Ovary (tissue), 9 donors: ENCODE results near the gene YKT6. TPM values are rescaled to one million over a fixed set of nuclear protein-coding genes. Genes with fewer than 3 reads are reported as not detected.

Source experiments
- DNase-seq, 5 donors: peaks; one replicate each; pipeline ENCODE4 v3.0.0-alpha.2; 2019 to 2020
- H3K27ac ChIP-seq, 2 donors: fragments of 200-600 bp; one replicate each; pipeline versions ENCODE4 v1.5.1 to v1.8.0; 2019 to 2022
- H3K27me3 ChIP-seq: fragments of 200-600 bp; one replicate; pipeline ENCODE4 v1.8.0; 2022
- H3K36me3 ChIP-seq: fragments of 200-600 bp; sonication (generic); one replicate; pipeline ENCODE4 v1.5.1; 2019
- H3K4me1 ChIP-seq: one replicate; pipeline ENCODE4 v1.8.1; 2013; ENCODE audit warnings: mild to moderate bottlenecking, moderate library complexity; ENCODE audit not compliant: insufficient read depth
- H3K4me3 ChIP-seq: fragments of 200-600 bp; sonication (generic); one replicate; pipeline ENCODE4 v1.5.1; 2017
- H3K9me3 ChIP-seq, 2 donors: fragments of 200-600 bp in 1 of 2; sonication (generic) in 1 of 2; one replicate each; pipeline versions ENCODE4 v1.5.1 to v1.8.1; 2013 to 2019; ENCODE audit warnings: mild to moderate bottlenecking in 1 of 2, moderate library complexity in 1 of 2
- EP300 ChIP-seq: sonication (generic); formaldehyde crosslinking; IDR thresholded peaks from one replicate; pipeline ENCODE4 v1.6.1; 2017; ENCODE audit warnings: antibody characterized with exemption
- POLR2A ChIP-seq: fragments of 450-650 bp; IDR thresholded peaks from one replicate; pipeline ENCODE4 v1.6.1; 2017; ENCODE audit warnings: antibody characterized with exemption, mild to moderate bottlenecking, moderate library complexity
- WGBS, 3 donors: extraction: QIAGEN DNeasy Blood & Tissue Kit in 1 of 3; methylation state at CpG; one replicate each; pipeline versions ENCODE4 v1.1.5 to v1.1.7; 2013 to 2017; 5-methylcytosine and 5-hydroxymethylcytosine counted together
- intact Hi-C, 4 donors: fragments of 100-400 bp; cut with DNase I; formaldehyde crosslinking; loops; one replicate each; pipeline versions ENCODE4 v1.11.0 to v1.15.1; 2022 to 2023
- polyA plus RNA-seq, 2 donors: library from polyadenylated mRNA; stranded (reverse); fragments of 200-250 nt in 1 of 2; fragments of 350-450 nt in 1 of 2; fragmentation: Illumina TruSeq in 1 of 2; extraction: RNeasy Lipid Tissue Mini Kit (QIAGEN cat#74804) in 1 of 2; gene quantifications; one replicate each; pipeline ENCODE4 v1.2.3, GENCODE V29; 2013 to 2014
- total RNA-seq, 7 donors: library from RNA; depleted of rRNA in 2 of 7; stranded (reverse); fragments of >200 nt in 2 of 7; fragmentation: NEBNext Ultra II Directional in 3 of 7; extraction: Animal tissue kit (Norgen Biotek cat#: 25700) in 3 of 7; gene quantifications; one replicate each; pipeline versions ENCODE4 v1.1.0 to v1.2.4, GENCODE V29; 2016 to 2023
- TF ChIP-seq, protein P1 (sequence below), 3 donors: fragments of 450-650 bp in 2 of 3; fragments of 200-600 bp in 1 of 3; IDR thresholded peaks; one replicate each; pipeline versions ENCODE4 v1.5.1 to v1.8.0; 2016 to 2022; ENCODE audit warnings: antibody characterized with exemption in 3 of 3, mild to moderate bottlenecking in 1 of 3
- donor health status: DM: no; HTN: no; CAD: no; lungs with moderate emphysema.
- donor health status: DM: no; HTN: no; CAD: no.
- donor health status: Bipolar disorder and iron deficiency.
- donor health status: DM: yes; HTN: yes; CAD: no.
- donor health status: DM: no; HTN: no; CAD: no.
- donor health status: DM: yes; HTN: yes; CAD: no.

Gene YKT6
- total and polyA plus RNA-seq, 9 donors = 22.2 to 68.0 (median 40.5) TPM

DNA sequence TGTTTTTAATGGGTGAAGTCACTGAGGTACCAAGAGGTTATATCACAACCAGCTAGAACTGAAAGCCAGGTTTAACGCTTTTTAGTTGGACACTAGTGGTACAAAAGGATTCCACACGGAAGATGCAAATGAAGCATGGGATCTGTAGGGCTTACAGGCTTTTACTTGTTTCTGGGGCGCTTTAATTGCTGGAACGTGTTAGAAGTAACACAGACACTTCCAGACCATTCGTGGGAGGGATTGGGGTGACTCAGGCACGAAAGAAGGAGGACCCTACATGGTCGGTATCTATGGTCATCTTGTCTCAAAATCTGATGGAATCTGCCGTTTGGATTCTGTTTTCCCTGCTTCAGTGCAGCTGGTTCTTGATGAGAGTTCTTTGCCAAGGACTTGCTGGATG lies 1.0 kb downstream of the YKT6 start:
- H3K27me3 ChIP-seq = no peaks in the 10 kb centered on the region
- H3K27ac ChIP-seq = no peak overlapping the region

DNA sequence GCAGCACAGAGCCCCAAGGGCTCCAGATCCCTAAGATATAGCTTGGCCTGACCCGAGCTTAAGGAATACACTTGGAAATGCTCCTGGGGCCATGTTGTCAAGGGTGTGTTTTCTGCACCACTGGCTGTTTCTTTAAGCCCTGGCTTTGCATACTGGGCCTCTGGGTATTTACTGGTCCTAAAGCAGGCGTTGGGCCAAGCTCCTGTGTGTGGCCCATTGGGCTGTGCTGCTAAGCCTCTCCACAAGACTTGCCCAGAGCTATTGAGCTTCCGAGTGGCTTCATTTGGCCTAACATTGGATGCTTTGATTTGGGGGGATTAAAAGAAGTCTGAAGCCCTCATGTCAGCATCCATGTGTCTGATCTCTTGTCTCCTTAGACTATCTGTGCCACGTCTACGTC lies 5.2 kb downstream of the YKT6 start:
- no peak for DNase-seq
- TF ChIP-seq POLR2A (no peak), EP300 (no peak)
- TF ChIP-seq, protein P1, sequence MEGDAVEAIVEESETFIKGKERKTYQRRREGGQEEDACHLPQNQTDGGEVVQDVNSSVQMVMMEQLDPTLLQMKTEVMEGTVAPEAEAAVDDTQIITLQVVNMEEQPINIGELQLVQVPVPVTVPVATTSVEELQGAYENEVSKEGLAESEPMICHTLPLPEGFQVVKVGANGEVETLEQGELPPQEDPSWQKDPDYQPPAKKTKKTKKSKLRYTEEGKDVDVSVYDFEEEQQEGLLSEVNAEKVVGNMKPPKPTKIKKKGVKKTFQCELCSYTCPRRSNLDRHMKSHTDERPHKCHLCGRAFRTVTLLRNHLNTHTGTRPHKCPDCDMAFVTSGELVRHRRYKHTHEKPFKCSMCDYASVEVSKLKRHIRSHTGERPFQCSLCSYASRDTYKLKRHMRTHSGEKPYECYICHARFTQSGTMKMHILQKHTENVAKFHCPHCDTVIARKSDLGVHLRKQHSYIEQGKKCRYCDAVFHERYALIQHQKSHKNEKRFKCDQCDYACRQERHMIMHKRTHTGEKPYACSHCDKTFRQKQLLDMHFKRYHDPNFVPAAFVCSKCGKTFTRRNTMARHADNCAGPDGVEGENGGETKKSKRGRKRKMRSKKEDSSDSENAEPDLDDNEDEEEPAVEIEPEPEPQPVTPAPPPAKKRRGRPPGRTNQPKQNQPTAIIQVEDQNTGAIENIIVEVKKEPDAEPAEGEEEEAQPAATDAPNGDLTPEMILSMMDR (IDR thresholded peaks at IDR 0.05) = no peak
- H3K27ac ChIP-seq = no peak overlapping the region
- H3K4me3 ChIP-seq = no peak overlapping the region
- intact Hi-C loops = no loop called here
- no peaks in the 10 kb centered on the region for H3K9me3 ChIP-seq
- no peaks in the 10 kb centered on the region for H3K36me3 ChIP-seq
- no peaks in the 10 kb centered on the region for H3K27me3 ChIP-seq
- peaks cover 4% of the 10 kb centered on the region for H3K4me1 ChIP-seq
- WGBS, 3 donors = 88 to 97% (median 93%) methylated on average over 5 of the region's 5 CpGs

More for the DNA sequence above, 1.0 kb downstream of the YKT6 start:
- TF ChIP-seq POLR2A = no peak
- TF ChIP-seq, protein P1 (IDR thresholded peaks at IDR 0.05) = no peak
- no peak for TF ChIP-seq EP300
- Histone ChIP-seq H3K4me3 (peak overlapping the region; percentile 83), H3K36me3 (no peaks in the 10 kb centered on the region), H3K9me3 (no peaks in the 10 kb centered on the region), H3K4me1 (peaks cover 4% of the 10 kb centered on the region)
- intact Hi-C loops = no loop called here
- no peak for DNase-seq
- WGBS, 3 donors = 9 to 16% (median 9%) methylated on average over 8 of the region's 8 CpGs

DNA sequence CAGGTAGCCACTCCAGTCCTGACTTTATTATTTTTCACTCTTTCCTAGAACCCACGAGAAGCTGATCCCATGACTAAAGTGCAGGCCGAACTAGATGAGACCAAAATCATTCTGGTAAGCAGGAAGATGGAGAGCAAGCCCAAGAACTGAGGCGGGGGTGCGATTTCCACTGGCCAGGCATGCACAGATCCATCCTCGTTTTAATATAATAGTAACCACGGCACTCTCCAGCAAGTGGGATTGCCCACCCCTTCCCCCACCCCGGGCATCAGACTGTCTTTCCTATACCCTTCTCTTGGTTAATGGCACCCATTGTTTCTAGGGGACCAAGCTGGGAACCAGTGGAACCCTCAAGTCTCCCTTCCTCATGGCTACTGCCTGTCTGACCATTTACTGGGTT lies 7.3 kb downstream of the YKT6 start:
- H3K27ac ChIP-seq = no peak overlapping the region
- intact Hi-C loops = no loop called here
- no peak for TF ChIP-seq EP300
- no peak for TF ChIP-seq POLR2A
- TF ChIP-seq, protein P1 (IDR thresholded peaks at IDR 0.05) = no peak

DNA sequence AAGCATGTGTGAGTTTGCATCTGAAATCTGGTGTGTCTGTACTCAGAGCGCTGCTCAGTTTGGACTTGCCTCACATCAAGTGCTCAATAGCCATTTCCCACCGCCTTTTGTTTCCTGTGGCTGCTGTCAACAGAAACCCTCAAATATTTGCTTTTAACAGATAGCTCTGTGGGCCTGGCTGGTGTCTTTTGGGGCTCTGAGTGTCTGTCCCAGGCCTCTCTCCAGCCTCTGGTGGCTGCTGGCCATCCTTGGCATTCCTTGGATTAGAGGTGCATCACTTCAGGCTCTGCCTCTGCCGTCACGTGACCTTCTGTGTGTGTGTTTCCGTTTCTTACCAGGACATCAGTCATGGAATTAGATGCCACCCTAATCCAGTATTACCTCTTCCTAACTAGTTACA lies 9.3 kb downstream of the YKT6 start:
- intact Hi-C loops = no loop called here

More for the DNA sequence above, 7.3 kb downstream of the YKT6 start:
- Histone ChIP-seq H3K4me3 (no peak overlapping the region), H3K9me3 (no peaks in the 10 kb centered on the region), H3K27me3 (no peaks in the 10 kb centered on the region), H3K36me3 (no peaks in the 10 kb centered on the region), H3K4me1 (no peaks in the 10 kb centered on the region)
- WGBS, 3 donors = 92 to 96% (median 93%) methylated on average over 7 of the region's 7 CpGs
- no peak for DNase-seq

More for the DNA sequence above, 9.3 kb downstream of the YKT6 start:
- no peaks in the 10 kb centered on the region for H3K9me3 ChIP-seq
- DNase-seq = peak in 1 of 5 donors; percentile 11
- no peak overlapping the region for H3K27ac ChIP-seq
- no peaks in the 10 kb centered on the region for H3K27me3 ChIP-seq
- 82 to 92% (median 90%) methylated on average over 5 of the region's 5 CpGs for WGBS, 3 donors
- no peaks in the 10 kb centered on the region for H3K4me1 ChIP-seq
- H3K4me3 ChIP-seq = no peak overlapping the region
- TF ChIP-seq, protein P1 (IDR thresholded peaks at IDR 0.05) = no peak
- TF ChIP-seq EP300 = no peak
- H3K36me3 ChIP-seq = no peaks in the 10 kb centered on the region
